ENCODE measurements around the gene LMF1. TPM values are rescaled to one million over a fixed set of nuclear protein-coding genes. Genes with fewer than 3 reads are reported as not detected.

Gene LMF1
- polyA plus RNA-seq, 2 donors = 8.2 to 17.2 TPM

GRCh38 chr16:898216-898615, 72.6 kb downstream of the LMF1 start:
- Histone ChIP-seq H3K4me1 (ENCODE audit: control insufficient read depth in 2 of 2, insufficient read depth in 2 of 2, low read length in 1 of 2) (no peaks in the 10 kb centered on the region), H3K4me3 (ENCODE audit: low read depth in 1 of 2, low read length in 2 of 2) (no peak overlapping the region), H3K27me3 (ENCODE audit: control insufficient read depth in 1 of 2, insufficient read depth in 2 of 2, low read length in 2 of 2) (no peaks in the 10 kb centered on the region), H3K27ac (ENCODE audit: low read depth in 2 of 2, low read length in 1 of 2) (no peak overlapping the region), H3K36me3 (ENCODE audit: control insufficient read depth in 2 of 2, insufficient read depth in 2 of 2, low read length in 1 of 2) (peaks cover 0 to 3% of the 10 kb centered on the region in 2 donors), H3K9me3 (ENCODE audit: control insufficient read depth in 2 of 2, insufficient read depth in 1 of 2, low read depth in 1 of 2, low read length in 1 of 2) (no peaks in the 10 kb centered on the region)
- WGBS, 2 donors = 71 to 85% methylated on average over 11 of the region's 11 CpGs

- WGBS, 2 donors = 84 to 89% methylated on average over 14 of the region's 14 CpGs
- H3K9me3 ChIP-seq (ENCODE audit: control insufficient read depth in 2 of 2, insufficient read depth in 1 of 2, low read depth in 1 of 2, low read length in 1 of 2) = no peaks in the 10 kb centered on the region
- H3K4me1 ChIP-seq (ENCODE audit: control insufficient read depth in 2 of 2, insufficient read depth in 2 of 2, low read length in 1 of 2) = no peaks in the 10 kb centered on the region
- no peak overlapping the region for H3K27ac ChIP-seq (ENCODE audit: low read depth in 2 of 2, low read length in 1 of 2)
- H3K27me3 ChIP-seq (ENCODE audit: control insufficient read depth in 1 of 2, insufficient read depth in 2 of 2, low read length in 2 of 2) = no peaks in the 10 kb centered on the region
- H3K36me3 ChIP-seq (ENCODE audit: control insufficient read depth in 2 of 2, insufficient read depth in 2 of 2, low read length in 1 of 2) = peaks cover 0 to 5% of the 10 kb centered on the region in 2 donors
- no peak overlapping the region for H3K4me3 ChIP-seq (ENCODE audit: low read depth in 1 of 2, low read length in 2 of 2)
These were observed 73.1 kb downstream of the LMF1 start for GRCh38 chr16:897701-898100.

DNA sequence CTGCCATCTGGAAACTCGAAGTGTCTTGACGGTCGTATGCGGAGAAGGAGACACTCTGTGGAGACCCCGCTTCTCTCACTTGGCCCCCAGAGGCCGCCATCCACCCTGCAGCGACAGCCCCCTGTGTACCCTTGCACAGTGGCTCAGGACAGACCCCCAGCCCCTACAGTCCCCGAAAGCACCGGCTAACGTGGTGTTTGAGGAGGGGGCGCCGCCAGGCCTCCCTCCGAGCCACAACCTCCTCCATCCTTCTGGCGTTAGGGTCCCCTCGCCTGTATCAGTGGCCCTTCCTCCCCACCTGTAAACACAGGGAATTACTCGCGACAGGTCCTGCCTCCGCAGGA, 73.6 kb downstream of the LMF1 start:
- no peak overlapping the region for H3K27ac ChIP-seq (ENCODE audit: low read depth in 2 of 2, low read length in 1 of 2)
- 85 to 87% methylated on average over 18 of the region's 18 CpGs for WGBS, 2 donors
- H3K4me1 ChIP-seq (ENCODE audit: control insufficient read depth in 2 of 2, insufficient read depth in 2 of 2, low read length in 1 of 2) = no peaks in the 10 kb centered on the region
- H3K27me3 ChIP-seq (ENCODE audit: control insufficient read depth in 1 of 2, insufficient read depth in 2 of 2, low read length in 2 of 2) = no peaks in the 10 kb centered on the region
- H3K9me3 ChIP-seq (ENCODE audit: control insufficient read depth in 2 of 2, insufficient read depth in 1 of 2, low read depth in 1 of 2, low read length in 1 of 2) = no peaks in the 10 kb centered on the region
- peaks cover 0 to 9% of the 10 kb centered on the region in 2 donors for H3K36me3 ChIP-seq (ENCODE audit: control insufficient read depth in 2 of 2, insufficient read depth in 2 of 2, low read length in 1 of 2)
- no peak overlapping the region for H3K4me3 ChIP-seq (ENCODE audit: low read depth in 1 of 2, low read length in 2 of 2)

GRCh38 chr16:896261-897199, 74.3 kb downstream of the LMF1 start:
- Histone ChIP-seq H3K4me1 (ENCODE audit: control insufficient read depth in 2 of 2, insufficient read depth in 2 of 2, low read length in 1 of 2) (no peaks in the 10 kb centered on the region), H3K9me3 (ENCODE audit: control insufficient read depth in 2 of 2, insufficient read depth in 1 of 2, low read depth in 1 of 2, low read length in 1 of 2) (no peaks in the 10 kb centered on the region), H3K27me3 (ENCODE audit: control insufficient read depth in 1 of 2, insufficient read depth in 2 of 2, low read length in 2 of 2) (no peaks in the 10 kb centered on the region), H3K36me3 (ENCODE audit: control insufficient read depth in 2 of 2, insufficient read depth in 2 of 2, low read length in 1 of 2) (peaks cover 1 to 11% of the 10 kb centered on the region in 2 donors), H3K27ac (ENCODE audit: low read depth in 2 of 2, low read length in 1 of 2) (no peak overlapping the region), H3K4me3 (ENCODE audit: low read depth in 1 of 2, low read length in 2 of 2) (no peak overlapping the region)
- WGBS, 2 donors = 85 to 86% methylated on average over 33 of the region's 33 CpGs

DNA sequence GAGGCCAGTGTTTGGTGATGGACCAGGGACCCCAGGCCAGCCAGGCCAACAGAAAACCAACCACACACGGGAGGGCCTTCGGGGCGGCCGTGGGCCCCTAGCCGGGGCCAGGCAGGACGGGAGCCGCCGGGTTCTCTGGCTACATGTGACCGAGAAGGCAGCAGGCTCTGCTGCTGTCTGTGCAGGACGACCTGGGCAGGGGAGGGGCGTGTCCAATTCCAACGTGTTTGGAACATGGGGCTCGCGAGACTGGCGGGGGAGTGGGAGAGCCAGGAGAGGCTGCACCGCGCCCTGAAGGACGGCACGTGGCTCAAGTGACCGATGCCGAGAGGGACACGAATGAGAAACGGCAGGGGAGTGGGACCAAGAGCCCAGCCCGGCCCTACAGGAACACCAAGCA, 75.4 kb downstream of the LMF1 start:
- no peak overlapping the region for H3K27ac ChIP-seq (ENCODE audit: low read depth in 2 of 2, low read length in 1 of 2)
- H3K4me1 ChIP-seq (ENCODE audit: control insufficient read depth in 2 of 2, insufficient read depth in 2 of 2, low read length in 1 of 2) = no peaks in the 10 kb centered on the region
- H3K4me3 ChIP-seq (ENCODE audit: low read depth in 1 of 2, low read length in 2 of 2) = no peak overlapping the region
- H3K9me3 ChIP-seq (ENCODE audit: control insufficient read depth in 2 of 2, insufficient read depth in 1 of 2, low read depth in 1 of 2, low read length in 1 of 2) = no peaks in the 10 kb centered on the region
- no peaks in the 10 kb centered on the region for H3K27me3 ChIP-seq (ENCODE audit: control insufficient read depth in 1 of 2, insufficient read depth in 2 of 2, low read length in 2 of 2)
- WGBS, 2 donors = 82 to 84% methylated on average over 24 of the region's 24 CpGs
- H3K36me3 ChIP-seq (ENCODE audit: control insufficient read depth in 2 of 2, insufficient read depth in 2 of 2, low read length in 1 of 2) = peaks cover 3 to 20% of the 10 kb centered on the region in 2 donors

- Histone ChIP-seq H3K4me3 (ENCODE audit: low read depth in 1 of 2, low read length in 2 of 2) (no peak overlapping the region), H3K27ac (ENCODE audit: low read depth in 2 of 2, low read length in 1 of 2) (no peak overlapping the region), H3K36me3 (ENCODE audit: control insufficient read depth in 2 of 2, insufficient read depth in 2 of 2, low read length in 1 of 2) (peaks cover 3 to 20% of the 10 kb centered on the region in 2 donors), H3K9me3 (ENCODE audit: control insufficient read depth in 2 of 2, insufficient read depth in 1 of 2, low read depth in 1 of 2, low read length in 1 of 2) (no peaks in the 10 kb centered on the region), H3K27me3 (ENCODE audit: control insufficient read depth in 1 of 2, insufficient read depth in 2 of 2, low read length in 2 of 2) (no peaks in the 10 kb centered on the region), H3K4me1 (ENCODE audit: control insufficient read depth in 2 of 2, insufficient read depth in 2 of 2, low read length in 1 of 2) (no peaks in the 10 kb centered on the region)
- 91 to 92% methylated on average over 24 of the region's 24 CpGs for WGBS, 2 donors
These were observed 75.9 kb downstream of the LMF1 start for GRCh38 chr16:894841-895240.

- H3K27me3 ChIP-seq (ENCODE audit: control insufficient read depth in 1 of 2, insufficient read depth in 2 of 2, low read length in 2 of 2) = no peaks in the 10 kb centered on the region
- WGBS, 2 donors = 80 to 86% methylated on average over 27 of the region's 27 CpGs
- H3K36me3 ChIP-seq (ENCODE audit: control insufficient read depth in 2 of 2, insufficient read depth in 2 of 2, low read length in 1 of 2) = peaks cover 3 to 21% of the 10 kb centered on the region in 2 donors
- H3K27ac ChIP-seq (ENCODE audit: low read depth in 2 of 2, low read length in 1 of 2) = no peak overlapping the region
- H3K4me3 ChIP-seq (ENCODE audit: low read depth in 1 of 2, low read length in 2 of 2) = no peak overlapping the region
- H3K4me1 ChIP-seq (ENCODE audit: control insufficient read depth in 2 of 2, insufficient read depth in 2 of 2, low read length in 1 of 2) = no peaks in the 10 kb centered on the region
- H3K9me3 ChIP-seq (ENCODE audit: control insufficient read depth in 2 of 2, insufficient read depth in 1 of 2, low read depth in 1 of 2, low read length in 1 of 2) = no peaks in the 10 kb centered on the region
These were observed 76.6 kb downstream of the LMF1 start for GRCh38 chr16:894136-894535.

DNA sequence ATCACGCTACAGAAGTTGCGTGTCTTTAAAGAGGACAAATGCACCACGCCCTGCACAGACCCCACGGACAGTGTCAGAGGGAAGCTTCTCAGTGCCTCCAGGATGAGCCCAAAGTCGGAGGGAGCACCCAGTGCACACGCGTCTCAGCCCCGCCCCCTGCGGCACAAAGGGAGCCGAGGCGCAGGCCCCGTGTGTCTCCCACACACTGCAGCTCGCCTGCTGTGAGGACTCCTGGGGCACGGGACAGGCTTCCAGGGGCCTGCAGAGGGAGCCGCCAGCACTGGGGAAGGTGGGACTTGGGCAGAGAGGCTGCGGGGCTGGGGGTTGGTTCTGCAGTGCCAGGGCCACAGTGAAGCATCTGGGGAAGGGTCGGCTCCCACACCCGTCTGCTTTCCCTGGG, 77.4 kb downstream of the LMF1 start:
- no peak overlapping the region for H3K4me3 ChIP-seq (ENCODE audit: low read depth in 1 of 2, low read length in 2 of 2)
- peaks cover 3 to 26% of the 10 kb centered on the region in 2 donors for H3K36me3 ChIP-seq (ENCODE audit: control insufficient read depth in 2 of 2, insufficient read depth in 2 of 2, low read length in 1 of 2)
- no peaks in the 10 kb centered on the region for H3K27me3 ChIP-seq (ENCODE audit: control insufficient read depth in 1 of 2, insufficient read depth in 2 of 2, low read length in 2 of 2)
- no peaks in the 10 kb centered on the region for H3K4me1 ChIP-seq (ENCODE audit: control insufficient read depth in 2 of 2, insufficient read depth in 2 of 2, low read length in 1 of 2)
- H3K9me3 ChIP-seq (ENCODE audit: control insufficient read depth in 2 of 2, insufficient read depth in 1 of 2, low read depth in 1 of 2, low read length in 1 of 2) = no peaks in the 10 kb centered on the region
- no peak overlapping the region for H3K27ac ChIP-seq (ENCODE audit: low read depth in 2 of 2, low read length in 1 of 2)
- WGBS, 2 donors = 89 to 91% methylated on average over 18 of the region's 18 CpGs

DNA sequence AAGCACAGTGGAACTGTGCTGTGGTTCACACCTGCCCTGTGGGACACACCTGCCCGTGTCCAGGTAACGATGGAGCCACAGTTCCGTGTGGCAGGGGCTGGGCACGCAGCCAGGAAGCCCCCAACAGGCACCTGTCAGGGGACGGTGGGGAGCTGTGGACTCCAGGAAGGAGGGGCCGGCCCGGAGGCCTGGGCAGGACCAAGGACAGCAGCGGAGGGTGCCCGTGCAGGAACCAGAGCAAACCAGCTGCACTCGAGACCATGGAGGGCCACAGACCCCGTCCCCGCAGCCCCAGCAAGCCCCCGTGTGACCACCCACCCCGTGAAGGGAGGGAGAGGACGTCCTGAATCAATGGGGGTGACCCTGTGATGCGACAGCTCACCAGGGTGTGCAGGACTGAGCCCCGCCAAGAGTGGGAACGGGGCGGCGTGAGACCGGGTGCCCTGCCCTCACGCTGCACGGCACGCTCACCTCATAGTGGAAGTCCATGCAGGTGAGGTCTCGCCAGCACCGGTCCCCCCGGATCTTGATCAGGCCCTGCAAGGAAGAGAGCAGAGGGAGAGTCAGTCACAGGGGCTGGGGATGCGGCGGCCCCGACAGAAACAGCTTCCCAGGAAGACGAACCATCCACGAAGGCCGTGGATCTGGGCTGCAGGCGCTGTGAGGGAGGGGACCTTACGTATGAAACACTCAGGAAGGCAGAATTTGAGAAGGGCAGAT, 78.1 kb downstream of the LMF1 start:
- Histone ChIP-seq H3K4me1 (ENCODE audit: control insufficient read depth in 2 of 2, insufficient read depth in 2 of 2, low read length in 1 of 2) (no peaks in the 10 kb centered on the region), H3K27ac (ENCODE audit: low read depth in 2 of 2, low read length in 1 of 2) (no peak overlapping the region), H3K27me3 (ENCODE audit: control insufficient read depth in 1 of 2, insufficient read depth in 2 of 2, low read length in 2 of 2) (no peaks in the 10 kb centered on the region), H3K4me3 (ENCODE audit: low read depth in 1 of 2, low read length in 2 of 2) (no peak overlapping the region), H3K36me3 (ENCODE audit: control insufficient read depth in 2 of 2, insufficient read depth in 2 of 2, low read length in 1 of 2) (peaks cover 3 to 26% of the 10 kb centered on the region in 2 donors), H3K9me3 (ENCODE audit: control insufficient read depth in 2 of 2, insufficient read depth in 1 of 2, low read depth in 1 of 2, low read length in 1 of 2) (no peaks in the 10 kb centered on the region)
- 82 to 85% methylated on average over 35 of the region's 35 CpGs for WGBS, 2 donors
